Endometrium (tissue), 2 donors: ENCODE measurements around the gene RNF126.
"Not testable (repeated sequence)": the region's sequence is repeated elsewhere in the genome, so short reads cannot be mapped to it uniquely, and the experiment has no call there.

Experiments used
- FAIRE-seq: peaks from 2 replicates; lab custom pipeline; 2012; peaks lifted over from hg19 to GRCh38; lab: Jason Lieb, UNC
- donor health status: control.
- donor health status: control.

Gene RNF126

DNA sequence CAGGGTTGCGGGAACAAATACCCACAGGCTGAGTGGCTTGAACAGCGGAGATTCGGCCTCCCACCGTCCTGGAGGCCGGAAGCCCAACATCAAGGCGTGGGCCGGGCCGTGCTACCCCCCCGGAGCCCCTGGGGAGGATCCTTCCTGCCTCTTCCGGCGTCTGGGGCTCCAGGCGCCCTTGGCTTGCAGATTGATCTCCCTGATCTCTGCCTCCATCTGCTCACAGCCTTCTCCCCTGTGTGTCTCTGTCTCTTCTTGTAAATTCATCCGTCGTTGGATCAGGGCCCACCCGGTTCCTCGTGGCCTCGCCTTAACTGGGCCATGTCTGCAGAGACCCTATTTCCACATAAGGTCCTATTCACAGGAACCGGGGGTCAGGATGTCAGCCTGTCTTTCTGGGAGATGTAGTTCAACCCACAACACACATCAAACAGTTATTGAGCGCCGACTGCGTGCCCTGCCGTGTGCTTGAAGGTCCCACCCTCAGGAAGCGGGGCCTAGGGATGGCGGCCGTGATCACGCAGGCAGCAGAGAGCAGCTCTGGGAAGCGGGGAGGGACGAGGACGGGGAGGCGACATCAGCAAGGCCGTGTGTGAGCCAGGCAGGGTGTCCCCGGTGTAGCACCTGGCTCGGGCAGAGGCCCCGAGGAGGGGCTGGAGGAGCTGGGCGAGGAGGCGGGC, 52.1 kb downstream of the RNF126 start:
- no peak for FAIRE-seq

GRCh38 chr19:610071-610800, 52.8 kb downstream of the RNF126 start:
- FAIRE-seq = no peak

DNA sequence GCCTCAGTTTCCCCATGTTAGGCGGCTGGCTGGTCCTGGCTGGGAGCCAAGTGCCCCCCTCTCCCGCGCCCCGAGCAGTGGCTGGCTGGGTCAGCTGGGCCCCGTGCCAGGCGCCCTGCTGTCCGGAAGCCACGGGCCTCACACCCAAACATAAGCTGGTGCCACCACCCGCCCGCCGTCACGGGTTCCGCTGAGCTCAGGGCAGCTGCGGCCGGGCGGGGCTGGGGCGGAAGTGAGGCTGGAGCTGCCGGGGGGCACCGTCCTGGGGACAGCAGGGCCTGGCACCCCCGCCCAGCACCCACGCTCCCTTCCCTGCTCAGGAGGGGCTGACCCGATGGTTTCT, 54.0 kb downstream of the RNF126 start:
- no peak for FAIRE-seq

GRCh38 chr19:608155-609003, 54.6 kb downstream of the RNF126 start:
- no peak for FAIRE-seq

GRCh38 chr19:607301-608154, 55.5 kb downstream of the RNF126 start:
- no peak for FAIRE-seq

- FAIRE-seq = not testable (repeated sequence)
Observed at GRCh38 chr19:605061-605971, 57.7 kb downstream of the RNF126 start.

DNA sequence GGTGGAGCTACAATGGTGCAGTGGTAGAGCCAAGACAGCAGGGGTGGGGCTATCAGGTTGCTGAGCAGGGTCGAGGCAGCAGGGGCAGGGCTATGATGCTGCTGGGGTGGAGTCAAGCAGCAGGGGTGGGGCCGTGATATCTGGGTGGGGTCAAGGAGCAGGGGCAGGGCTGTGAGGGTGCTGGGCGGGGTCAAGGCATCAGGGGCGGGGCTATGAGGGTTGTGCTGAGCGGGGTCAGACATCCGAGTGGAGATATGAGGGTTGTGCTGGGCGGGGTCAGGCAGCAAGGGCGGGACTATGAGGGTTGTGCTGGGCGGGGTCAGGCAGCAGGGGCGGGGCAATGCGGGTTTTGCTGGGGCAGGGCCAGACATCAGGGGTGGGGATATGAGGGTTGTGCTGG, 58.7 kb downstream of the RNF126 start:
- no peak for FAIRE-seq

GRCh38 chr19:603779-604178, 59.2 kb downstream of the RNF126 start:
- not testable (repeated sequence) for FAIRE-seq

DNA sequence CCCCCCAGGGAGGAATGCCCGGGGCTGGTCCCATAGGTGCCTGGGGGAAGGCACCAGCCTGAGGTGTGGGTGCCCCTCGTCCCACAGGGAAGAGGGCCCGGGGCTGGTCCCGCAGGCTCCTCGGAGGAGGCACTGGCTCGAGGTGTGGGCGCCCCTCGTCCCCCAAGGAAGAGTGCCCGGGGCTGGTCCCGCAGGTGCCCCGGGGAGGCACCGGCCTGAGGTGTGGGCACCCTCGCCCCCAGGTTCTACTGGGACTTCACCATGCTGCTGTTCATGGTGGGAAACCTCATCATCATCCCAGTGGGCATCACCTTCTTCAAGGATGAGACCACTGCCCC, 59.7 kb downstream of the RNF126 start:
- FAIRE-seq = not testable (repeated sequence)

DNA sequence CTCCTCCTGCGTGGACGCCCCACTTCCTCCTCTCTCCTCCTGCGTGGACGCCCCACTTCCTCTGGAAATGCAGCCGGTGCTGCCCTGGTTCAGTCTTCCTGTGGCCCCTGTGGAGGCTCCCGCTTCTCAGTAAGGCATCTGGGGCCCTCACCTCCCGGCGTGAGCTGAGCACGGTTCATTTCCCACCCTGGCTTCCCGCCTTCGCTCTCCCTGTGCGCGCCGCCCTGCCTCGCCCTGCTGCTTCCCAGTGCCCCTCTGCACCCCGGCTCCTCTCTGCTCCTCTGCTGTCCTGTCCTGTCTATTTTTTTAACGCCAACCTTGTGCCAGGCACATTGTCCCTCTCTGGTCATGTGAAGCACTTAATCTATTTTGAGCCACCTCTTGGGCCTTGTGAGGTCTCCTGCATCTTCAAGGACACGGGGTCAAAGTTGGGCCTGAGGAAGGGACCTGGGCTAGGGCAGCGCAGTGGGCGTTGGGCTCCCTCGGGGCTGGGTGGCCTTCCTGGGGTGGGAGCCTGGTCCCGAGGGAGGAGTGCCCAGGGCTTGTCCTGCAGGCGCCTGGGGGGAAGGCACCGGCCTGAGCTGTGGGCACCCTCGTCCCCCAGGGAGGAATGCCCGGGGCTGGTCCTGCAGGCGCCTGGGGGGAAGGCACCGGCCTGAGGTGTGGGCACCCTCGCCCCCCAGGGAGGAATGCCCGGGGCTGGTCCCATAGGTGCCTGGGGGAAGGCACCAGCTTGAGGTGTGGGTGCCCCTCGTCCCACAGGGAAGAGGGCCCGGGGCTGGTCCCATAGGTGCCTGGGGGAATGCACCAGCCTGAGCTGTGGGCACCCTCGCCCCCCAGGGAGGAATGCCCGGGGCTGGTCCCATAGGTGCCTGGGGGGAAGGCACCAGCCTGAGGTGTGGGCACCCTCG, 60.4 kb downstream of the RNF126 start:
- no peak for FAIRE-seq

DNA sequence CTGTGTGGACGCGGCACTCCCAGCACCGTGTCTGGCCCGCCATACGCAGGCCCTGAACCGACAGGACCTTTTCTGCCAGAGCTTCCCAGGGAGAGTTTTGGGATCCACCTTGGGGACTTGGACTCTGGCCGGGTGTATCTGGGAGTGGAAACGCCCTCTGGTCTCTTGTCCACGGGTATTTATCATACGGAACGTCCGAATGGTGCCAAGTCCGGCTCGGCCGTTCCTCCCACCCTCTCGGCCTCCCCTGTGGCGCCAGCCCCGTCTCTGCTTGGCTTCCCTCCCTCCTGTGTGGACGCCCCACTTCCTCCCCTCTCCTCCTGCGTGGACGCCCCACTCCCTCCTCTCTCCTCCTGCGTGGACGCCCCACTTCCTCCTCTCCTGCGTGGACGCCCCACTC, 61.2 kb downstream of the RNF126 start:
- no peak for FAIRE-seq

- FAIRE-seq = no peak
Observed at GRCh38 chr19:601310-601709, 61.7 kb downstream of the RNF126 start.
